Raji (cell line): Measurements from ENCODE around the gene KCNQ4.

ENCODE experiments used
- POLR2A ChIP-seq: IDR thresholded peaks from 2 replicates; pipeline ENCODE4 v1.6.1; 2011; ENCODE audit warnings: low read depth, low read length, control low read depth; ENCODE audit not compliant: insufficient read depth

KCNQ4 gene

DNA sequence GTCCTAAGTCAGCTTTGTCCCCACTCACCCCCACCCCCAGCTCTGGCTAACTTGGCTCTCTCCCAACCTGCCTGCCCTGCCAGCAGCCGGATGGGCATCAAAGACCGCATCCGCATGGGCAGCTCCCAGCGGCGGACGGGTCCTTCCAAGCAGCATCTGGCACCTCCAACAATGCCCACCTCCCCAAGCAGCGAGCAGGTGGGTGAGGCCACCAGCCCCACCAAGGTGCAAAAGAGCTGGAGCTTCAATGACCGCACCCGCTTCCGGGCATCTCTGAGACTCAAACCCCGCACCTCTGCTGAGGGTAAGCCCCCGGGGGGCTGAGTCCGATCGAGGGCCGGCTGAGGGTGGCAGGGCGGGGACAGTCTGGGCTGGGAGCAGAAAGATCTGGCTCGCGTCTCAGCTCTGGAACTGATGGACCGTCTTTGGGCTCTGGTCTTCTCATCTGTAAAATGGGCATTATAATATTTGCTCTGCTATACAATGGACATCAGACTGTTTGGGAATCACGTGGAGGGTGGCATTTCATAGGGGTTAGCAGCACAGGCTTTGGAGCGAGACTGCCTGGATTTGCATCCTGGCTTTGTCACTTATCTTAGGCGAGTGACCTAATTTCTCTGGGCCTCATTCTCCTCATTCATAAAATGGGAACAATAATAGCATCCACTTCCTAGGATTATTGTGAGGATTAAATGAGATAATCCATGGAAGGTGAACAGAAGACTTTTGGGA is 47.6 kb downstream of the KCNQ4 start:
- TF ChIP-seq POLR2A: no peak

DNA sequence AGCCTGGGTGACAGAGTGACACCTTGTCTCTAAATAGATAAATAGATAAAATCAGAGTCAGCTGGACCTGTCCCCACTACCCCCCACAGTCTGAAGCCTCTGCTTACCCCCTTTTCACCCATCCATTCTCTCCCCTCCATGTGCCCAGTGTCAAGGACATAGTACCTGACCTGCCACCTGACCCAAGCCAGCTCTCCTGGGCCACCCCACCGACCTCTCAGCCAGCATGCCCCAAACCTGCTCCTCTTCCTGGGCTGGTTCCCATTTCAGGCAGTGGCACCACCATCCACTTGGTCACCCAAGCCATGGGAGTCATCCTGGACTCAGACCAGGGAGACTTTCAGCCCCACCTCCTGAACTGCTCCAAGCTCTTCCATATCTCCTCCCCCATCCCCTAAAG is 50.4 kb downstream of the KCNQ4 start:
- TF ChIP-seq POLR2A: no peak

DNA sequence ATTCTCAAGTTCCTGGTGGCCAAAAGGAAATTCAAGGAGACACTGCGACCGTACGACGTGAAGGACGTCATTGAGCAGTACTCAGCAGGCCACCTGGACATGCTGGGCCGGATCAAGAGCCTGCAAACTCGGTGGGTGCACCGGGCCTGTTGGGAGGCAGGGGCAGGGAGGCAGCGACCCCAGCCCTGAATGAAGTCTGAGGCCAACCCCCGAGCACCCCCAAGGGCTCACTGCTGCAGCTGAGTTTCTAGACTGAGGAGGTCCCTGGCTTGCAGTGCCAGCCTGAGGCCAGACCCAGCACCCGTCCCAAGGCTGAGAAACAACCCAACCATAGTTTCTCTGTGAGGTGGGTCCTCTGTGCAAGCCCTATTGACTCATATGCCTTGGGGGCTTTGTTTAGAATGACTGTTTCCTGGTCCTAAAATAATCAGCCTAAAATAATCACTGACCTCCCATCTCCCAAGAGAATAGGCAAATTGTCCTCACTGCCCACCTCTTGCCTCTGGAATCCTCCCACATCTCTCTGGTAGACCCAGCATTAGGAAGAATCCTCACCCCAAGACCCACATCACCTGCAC is 51.5 kb downstream of the KCNQ4 start:
- no peak for TF ChIP-seq POLR2A

- no peak for TF ChIP-seq POLR2A
Observed at GRCh38 chr1:40836283-40836682, 52.7 kb downstream of the KCNQ4 start.

- no peak for TF ChIP-seq POLR2A
Observed at GRCh38 chr1:40837601-40838000, 54.0 kb downstream of the KCNQ4 start.

DNA sequence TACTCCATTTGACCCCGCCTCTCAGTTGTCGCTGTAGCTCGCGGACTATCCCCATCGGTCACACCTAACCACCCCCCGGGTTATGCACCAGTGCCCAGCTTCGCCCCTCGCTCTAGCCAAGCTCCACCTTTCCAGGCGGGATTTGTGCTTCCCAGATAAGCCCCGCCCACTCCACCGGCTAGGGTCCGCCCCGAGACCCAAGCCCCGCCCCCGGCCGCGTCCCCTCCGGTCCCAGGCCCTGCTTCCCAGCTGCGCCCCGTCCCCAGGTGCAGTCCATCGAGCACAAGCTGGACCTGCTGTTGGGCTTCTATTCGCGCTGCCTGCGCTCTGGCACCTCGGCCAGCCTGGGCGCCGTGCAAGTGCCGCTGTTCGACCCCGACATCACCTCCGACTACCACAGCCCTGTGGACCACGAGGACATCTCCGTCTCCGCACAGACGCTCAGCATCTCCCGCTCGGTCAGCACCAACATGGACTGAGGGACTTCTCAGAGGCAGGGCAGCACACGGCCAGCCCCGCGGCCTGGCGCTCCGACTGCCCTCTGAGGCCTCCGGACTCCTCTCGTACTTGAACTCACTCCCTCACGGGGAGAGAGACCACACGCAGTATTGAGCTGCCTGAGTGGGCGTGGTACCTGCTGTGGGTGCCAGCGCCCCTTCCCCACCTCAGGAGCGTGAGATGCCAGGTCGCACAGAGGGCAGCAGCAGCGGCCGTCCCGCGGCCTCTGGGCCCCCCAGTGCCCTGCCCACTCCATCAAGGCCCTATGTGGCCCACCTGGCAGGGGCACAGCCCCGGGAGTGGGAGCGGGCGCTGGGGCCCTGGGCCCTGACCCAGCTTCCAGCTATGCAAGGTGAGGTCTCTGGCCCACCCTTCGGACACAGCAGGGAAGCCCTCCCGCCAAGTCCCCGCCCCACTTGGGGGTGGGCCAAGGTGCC is 54.7 kb downstream of the KCNQ4 start:
- no peak for TF ChIP-seq POLR2A

DNA sequence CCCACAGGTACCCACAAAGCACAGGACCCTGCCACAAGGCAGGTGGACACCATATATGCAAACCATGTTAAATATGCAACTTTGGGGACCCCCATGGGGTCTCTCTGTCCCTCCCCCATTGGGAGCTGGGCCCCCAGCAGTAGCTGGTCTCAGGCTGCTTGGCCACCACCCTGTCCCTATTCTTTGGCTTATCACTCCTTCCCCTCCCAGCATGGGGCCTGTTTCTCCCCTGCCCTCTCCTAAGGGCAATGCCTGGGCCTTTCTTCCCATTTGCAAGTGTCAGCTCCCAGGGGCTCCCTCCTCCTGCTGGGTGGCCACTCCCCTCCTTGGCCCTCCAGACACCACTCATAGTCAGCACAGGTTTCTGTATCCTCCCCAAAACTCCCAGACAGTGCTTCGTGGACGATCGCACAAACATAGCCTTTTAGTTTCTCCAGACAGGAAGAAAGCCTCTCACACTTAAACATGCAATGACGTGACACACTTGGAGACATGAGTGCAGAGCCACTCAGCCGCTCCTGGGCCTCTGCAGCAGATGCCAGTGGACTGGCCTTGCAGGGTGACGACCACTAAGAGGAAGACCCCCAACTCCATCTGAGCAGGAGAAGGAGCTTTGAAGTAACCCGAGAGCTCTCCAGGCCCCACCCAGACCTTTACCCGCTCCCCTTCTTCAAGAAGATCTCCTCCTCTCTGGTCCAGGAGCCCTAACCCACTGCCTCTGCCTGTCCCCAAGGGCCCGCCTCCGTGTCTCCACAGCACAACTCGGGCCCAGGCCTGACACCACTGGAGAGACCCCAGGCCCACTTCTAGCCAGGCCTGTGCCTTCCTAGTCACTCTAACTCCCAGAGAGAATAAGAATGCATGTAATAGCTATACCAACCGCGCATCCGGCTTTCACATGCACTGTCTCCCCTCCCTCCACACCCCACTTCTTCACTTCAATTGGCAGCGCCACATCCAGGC is 55.7 kb downstream of the KCNQ4 start:
- no peak for TF ChIP-seq POLR2A

- TF ChIP-seq POLR2A: no peak
Observed at GRCh38 chr1:40839943-40840335, 56.4 kb downstream of the KCNQ4 start.

DNA sequence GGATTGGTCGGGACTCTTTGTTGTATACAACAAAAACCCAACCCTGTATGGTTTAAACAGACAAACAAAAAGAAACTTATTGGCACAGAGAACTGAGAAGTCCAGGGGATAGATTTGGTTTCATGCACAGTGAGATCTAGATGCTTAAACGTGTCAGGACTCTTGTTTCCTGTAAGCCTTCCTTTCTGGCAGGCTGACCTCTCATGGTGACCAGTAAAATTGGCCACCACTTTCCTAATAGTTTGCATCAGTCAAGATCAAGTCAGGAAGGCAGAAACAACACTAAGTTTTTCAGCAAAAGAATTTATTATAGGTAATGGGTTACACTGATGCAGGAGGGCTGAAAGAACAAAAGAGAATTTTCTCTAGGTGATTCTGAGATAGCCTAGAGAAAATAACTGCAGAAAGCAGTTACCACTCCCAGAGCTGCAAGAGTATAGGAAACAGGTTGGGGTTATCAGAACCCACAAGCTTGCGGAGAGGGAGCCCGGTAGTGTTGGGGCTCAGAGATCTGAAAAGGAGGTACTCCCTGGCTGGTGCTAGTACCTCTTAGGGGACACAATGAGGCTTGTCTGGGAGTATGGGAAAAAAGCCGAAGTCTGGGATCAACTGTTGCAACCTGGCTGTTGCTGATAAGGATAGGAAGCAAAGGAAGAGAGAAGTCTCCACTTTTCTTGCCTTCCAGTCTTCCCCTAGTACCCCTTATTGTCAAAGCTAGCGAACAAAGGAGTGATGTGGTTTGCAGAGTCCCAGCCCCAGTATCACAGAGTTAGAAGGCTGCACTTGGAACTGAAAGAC is 57.1 kb downstream of the KCNQ4 start:
- no peak for TF ChIP-seq POLR2A

DNA sequence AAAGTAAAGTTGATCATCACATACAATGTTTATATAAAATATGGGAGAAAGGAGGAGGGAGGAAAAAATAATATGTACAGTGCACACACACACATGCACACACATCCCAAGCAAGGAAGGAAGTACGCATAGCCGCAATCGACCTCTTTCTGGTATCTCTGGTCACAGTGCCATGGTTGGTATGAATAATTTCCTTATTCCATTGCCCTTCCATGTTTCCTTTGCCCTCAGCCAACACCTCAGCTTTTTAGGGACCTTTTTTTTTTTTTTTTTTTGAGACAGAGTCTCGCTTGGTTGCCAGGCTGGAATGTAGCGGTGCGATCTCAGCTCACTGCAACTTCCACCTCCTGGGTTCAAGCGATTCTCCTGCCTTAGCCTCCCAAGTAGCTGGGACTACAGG is 58.0 kb downstream of the KCNQ4 start:
- TF ChIP-seq POLR2A: no peak

- no peak for TF ChIP-seq POLR2A
Observed at GRCh38 chr1:40842207-40842606, 58.6 kb downstream of the KCNQ4 start.

DNA sequence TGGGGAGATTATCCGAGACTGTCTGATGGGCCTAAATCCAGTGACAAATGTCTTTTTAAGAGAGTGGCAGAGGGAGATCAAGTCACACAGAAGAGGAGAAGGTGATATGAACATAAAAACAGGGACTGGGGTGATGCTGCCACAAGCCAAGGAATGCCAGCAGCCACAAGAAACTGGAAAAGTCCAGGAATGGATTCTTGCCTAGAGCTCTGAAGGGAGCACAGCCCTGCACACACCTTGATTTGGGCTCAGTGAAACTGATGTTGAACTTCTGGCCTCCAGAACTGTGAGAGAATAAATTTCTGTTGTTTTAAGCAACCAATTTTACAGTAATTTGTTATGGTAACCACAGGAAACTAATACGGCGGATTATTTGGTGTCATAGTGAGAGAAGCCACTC is 59.1 kb downstream of the KCNQ4 start:
- no peak for TF ChIP-seq POLR2A

DNA sequence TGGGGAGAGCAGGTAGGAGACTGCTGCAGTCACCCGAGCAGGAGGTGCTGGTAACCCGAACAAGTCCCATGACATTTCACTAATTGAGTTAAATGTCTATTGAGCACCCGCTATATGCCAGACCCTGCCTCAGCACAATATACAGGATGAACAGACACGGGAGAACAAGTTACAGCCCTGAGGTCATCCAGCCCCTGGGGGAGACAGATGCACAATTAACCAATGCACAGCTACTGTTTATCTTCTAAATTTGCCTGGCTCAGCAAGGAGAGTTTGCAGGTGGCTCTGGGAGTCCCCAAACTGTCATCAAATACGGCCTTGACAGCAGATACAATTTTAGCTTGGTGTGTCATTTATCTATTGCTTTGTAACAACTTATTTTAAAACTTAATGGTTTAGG is 60.5 kb downstream of the KCNQ4 start:
- no peak for TF ChIP-seq POLR2A
